GM12878 (cell line): ENCODE measurements around the gene PPDPF. TPM values are rescaled to one million over a fixed set of nuclear protein-coding genes. Genes with fewer than 3 reads are reported as not detected.
A peak's percentile ranks its signal among the peaks of the same experiment; 100 is the strongest.

Source experiments
- ATAC-seq: fragments of 200-7000 bp; cut with Tn5 transposase; 3 replicates; pipeline ENCODE4 v1.9.1; 2020; ENCODE audit warnings: mild to moderate bottlenecking, moderate library complexity
- BruUV-seq: library from RNA; stranded (reverse); fragments of 400-500 nt; replicated peaks from 2 replicates; lab custom pipeline; 2021; lab: Mats Ljungman, UMichigan
- CTCF ChIA-PET: fragments of 300-600 bp; sonication (Branson Sonifier 250); formaldehyde crosslinking; extraction: SDS; loops from one replicate; lab custom pipeline; 2021; ENCODE audit warnings: inconsistent platforms; lab: Yijun Ruan, JAX
- POLR2A ChIA-PET: fragments of 350-600 bp; formaldehyde crosslinking; extraction: SDS; loops from one replicate; lab custom pipeline; 2021; ENCODE audit warnings: inconsistent platforms; lab: Charles Lee
- RAD21 ChIA-PET: fragments of 300-600 bp; sonication (Branson Sonifier 250); formaldehyde crosslinking; loops from one replicate; lab custom pipeline; 2023; ENCODE audit warnings: antibody characterized with exemption; ENCODE audit not compliant: unreplicated experiment; lab: Charles Lee
- SMC1A ChIA-PET: fragments of 300-600 bp; sonication (Branson Sonifier 250); formaldehyde crosslinking; loops from one replicate; lab custom pipeline; 2023; ENCODE audit not compliant: unreplicated experiment, uncharacterized antibody; lab: Charles Lee
- DNase-seq: peaks from one replicate; pipeline ENCODE4 v3.0.0-alpha.2; 2011; ENCODE audit warnings: low read depth, low spot score
- FAIRE-seq: peaks from 3 replicates; lab custom pipeline; 2011; peaks lifted over from hg19 to GRCh38; lab: Jason Lieb, UNC
- H2AFZ ChIP-seq: 2 replicates; pipeline ENCODE4 v1.6.0; 2011; ENCODE audit warnings: low read depth, low read length, control low read depth; ENCODE audit not compliant: control insufficient read depth
- H3K27ac ChIP-seq: 2 replicates; pipeline ENCODE4 v1.5.1; 2011; ENCODE audit warnings: control low read depth; ENCODE audit not compliant: control insufficient read depth, insufficient read depth
- H3K27me3 ChIP-seq, 2 experiments: replicated peaks in 1 of 2; 2 replicates each; pipeline versions ENCODE4 v1.6.0 to v1.6.1; 2011; ENCODE audit warnings: low read length in 1 of 2; ENCODE audit not compliant: control insufficient read depth in 2 of 2, insufficient read depth in 2 of 2
- H3K36me3 ChIP-seq, 2 experiments: 2 replicates each; pipeline ENCODE4 v1.5.1; 2011; ENCODE audit warnings: low read length in 1 of 2; ENCODE audit not compliant: control insufficient read depth in 2 of 2, insufficient read depth in 2 of 2
- H3K4me1 ChIP-seq: 2 replicates; pipeline ENCODE4 v1.6.1; 2011; ENCODE audit warnings: mild to moderate bottlenecking, low read length, moderate library complexity, mixed read lengths; ENCODE audit not compliant: control insufficient read depth, insufficient read depth
- H3K4me2 ChIP-seq: 2 replicates; pipeline ENCODE4 v1.6.0; 2011; ENCODE audit warnings: control low read depth; ENCODE audit not compliant: control insufficient read depth, insufficient read depth
- H3K4me3 ChIP-seq: fragments of 200-600 bp; sonication (generic); 2 replicates; pipeline ENCODE4 v1.5.1; 2016
- H3K79me2 ChIP-seq: 2 replicates; pipeline ENCODE4 v1.6.0; 2011; ENCODE audit warnings: low read length; ENCODE audit not compliant: control insufficient read depth, insufficient read depth
- H3K9ac ChIP-seq: 2 replicates; pipeline ENCODE4 v1.8.0; 2011; ENCODE audit warnings: low read length, control low read depth, mixed read lengths; ENCODE audit not compliant: control insufficient read depth, insufficient read depth
- H3K9me3 ChIP-seq: replicated peaks from 3 replicates; pipeline ENCODE4 v1.5.1; 2011; ENCODE audit warnings: mild to moderate bottlenecking, low read length; ENCODE audit not compliant: control insufficient read depth, insufficient read depth
- H4K20me1 ChIP-seq: 2 replicates; pipeline ENCODE4 v1.6.0; 2011; ENCODE audit not compliant: control insufficient read depth, insufficient read depth
- CHD2 ChIP-seq: IDR thresholded peaks from 2 replicates; pipeline ENCODE4 v1.6.1; 2011; ENCODE audit warnings: low read depth, low read length, improper control_type of control experiment, borderline replicate concordance
- CUX1 ChIP-seq: IDR thresholded peaks from 2 replicates; pipeline ENCODE4 v1.6.1; 2012; ENCODE audit warnings: improper control_type of control experiment, low read depth, low read length; ENCODE audit not compliant: insufficient replicate concordance
- ELK1 ChIP-seq: IDR thresholded peaks from 2 replicates; pipeline ENCODE4 v1.6.1; 2012; ENCODE audit warnings: low read depth, low read length, improper control_type of control experiment
- ETV6 ChIP-seq, 2 experiments: fragments of 450-650 bp in 1 of 2; IDR thresholded peaks in 1 of 2; conservative IDR thresholded peaks in 1 of 2; 2 replicates each; pipeline ENCODE4 v1.6.1; 2014; ENCODE audit warnings: antibody characterized with exemption in 1 of 2, borderline replicate concordance in 1 of 2, low read depth in 1 of 2, mild to moderate bottlenecking in 1 of 2, moderate library complexity in 1 of 2
- IKZF1 ChIP-seq: fragments of 450-650 bp; conservative IDR thresholded peaks from 2 replicates; pipeline ENCODE4 v1.6.1; 2017; ENCODE audit warnings: antibody characterized with exemption, mild to moderate bottlenecking
- PAX8 ChIP-seq: fragments of 450-650 bp; IDR thresholded peaks from 2 replicates; pipeline ENCODE4 v1.6.1; 2017; ENCODE audit warnings: mild to moderate bottlenecking, moderate library complexity
- PML ChIP-seq: IDR thresholded peaks from 2 replicates; pipeline ENCODE4 v1.6.1; 2012; ENCODE audit warnings: low read length, inconsistent platforms
- RELA ChIP-seq: fragments of 450-650 bp; IDR thresholded peaks from 2 replicates; pipeline ENCODE4 v1.8.0; 2014; ENCODE audit warnings: borderline replicate concordance; ENCODE audit not compliant: partially characterized antibody
- TARDBP ChIP-seq: IDR thresholded peaks from 2 replicates; pipeline ENCODE4 v1.6.1; 2016; ENCODE audit warnings: borderline replicate concordance
- ZNF687 ChIP-seq: fragments of 450-650 bp; IDR thresholded peaks from 2 replicates; pipeline ENCODE4 v1.6.1; 2017; ENCODE audit warnings: mild to moderate bottlenecking, moderate library complexity
- WGBS: methylation state at CpG from one replicate; pipeline ENCODE4 v1.1.6; 2016; ENCODE audit warnings: low lambda C conversion rate; ENCODE audit not compliant: insufficient replicate concordance, insufficient coverage; ENCODE audit errors: missing lambda C conversion rate; 5-methylcytosine and 5-hydroxymethylcytosine counted together
- in situ Hi-C: fragments of 300-500 bp; cut with MboI; formaldehyde crosslinking; loops from 9 replicates; pipeline ENCODE4 v1.14.3; 2018; ENCODE audit warnings: mixed read lengths
- intact Hi-C: fragments of 100-400 bp; cut with micrococcal nuclease; formaldehyde crosslinking; loops from one replicate; pipeline ENCODE4 v1.14.2; 2022; ENCODE audit not compliant: unreplicated experiment
- polyA plus RNA-seq, 11 experiments: library from polyadenylated mRNA; depleted of rRNA in 4 of 11; unstranded in 6 of 11; stranded (reverse) in 5 of 11; fragments of >200 nt; fragmentation: Nextera tagmentation in 4 of 11; fragmentation: Illumina TruSeq in 1 of 11; extraction: Ambion mirVana in 4 of 11; extraction: Trizol in 1 of 11; gene quantifications; 1 replicate in 1 of 11; 2 replicates in 10 of 11; pipeline versions ENCODE4 v1.2.1 to v1.2.3, GENCODE V29; 2011 to 2016; ENCODE audit warnings: inconsistent platforms in 2 of 11, missing spikeins in 2 of 11, low read depth in 1 of 11
- total RNA-seq, 4 experiments: library from RNA; depleted of rRNA in 3 of 4; stranded (reverse); fragments of >200 nt in 3 of 4; fragmentation: Illumina TruSeq in 1 of 4; extraction: Trizol in 1 of 4; gene quantifications; 2 replicates each; pipeline versions ENCODE4 v1.2.1 to v1.2.3, GENCODE V29; 2013 to 2021

The PPDPF gene
- total and polyA plus RNA-seq, 10 of the 15 experiments (the other 5 are each of a cell fraction or from before 2014, with no cell fraction given): 0.32 to 154 (median 22.8) TPM

GRCh38 chr20:63553251-63553932 is 32.8 kb downstream of the PPDPF start (continued):
- TF ChIP-seq ZNF687 (no peak), CHD2 (0 out of 2 replicates have a peak, but pooled peaks have one; percentile 5), ELK1 (no peak), RELA (no peak)

- ChIA-PET SMC1A (interaction anchor here (1.1 to 1.6 kb wide), 3 partner anchors 9 to 650 kb away, joined by 3 to 5 read pairs (median 3); no protein-coding TSS in a partner anchor), RAD21 (interaction anchor here (2.0 to 2.2 kb wide), 2 partner anchors 15 to 88 kb away, joined by 8 to 17 read pairs; partner anchors contain the start of gene PTK6), CTCF (interaction anchor here (1.1 to 1.8 kb wide), 2 partner anchors 16 to 19 kb away, joined by 5 to 9 read pairs; partner anchors contain the start of gene PTK6), POLR2A (interaction anchor here (1.1 to 1.7 kb wide), 2 partner anchors 12 to 20 kb away, joined by 3 to 6 read pairs; partner anchors contain the start of gene HELZ2)
- H3K79me2 ChIP-seq: no peaks in the 10 kb centered on the region
- no peak for DNase-seq
- H3K4me2 ChIP-seq: peak within 1 kb of the TSS; percentile 90
- H3K4me3 ChIP-seq: peak within 1 kb of the TSS; percentile 65
- peaks cover 22% of the 10 kb centered on the region for H3K4me1 ChIP-seq
- intact Hi-C loops: loop anchor here (1.0 kb wide), 2 partner anchors 17 to 73 kb away; partner anchors contain the start of genes GMEB2 and PTK6
- FAIRE-seq: no peak
- in situ Hi-C loops: no loop called here
- ATAC-seq: peak; percentile 62
- no peaks in the 10 kb centered on the region for H3K9me3 ChIP-seq
- H3K27me3 ChIP-seq: no peaks in the 10 kb centered on the region; a peak in 1 of 4 replicates
- peak within 1 kb of the TSS; percentile 64 for H3K27ac ChIP-seq
- H3K36me3 ChIP-seq: no peaks in the 10 kb centered on the region
- WGBS: 2% methylated on average over 17 of the region's 34 CpGs
- no TSS peak for BruUV-seq
- H2AFZ ChIP-seq: peak within 1 kb of the TSS; percentile 67
- 0 out of 2 replicates have a peak within 1 kb of the TSS, but pooled peaks have one; percentile 22 for H3K9ac ChIP-seq
- no peaks in the 10 kb centered on the region; the same call in 1 of the 2 replicates for H4K20me1 ChIP-seq
- TF ChIP-seq CUX1 (no peak), PML (no peak), PAX8 (no peak), IKZF1 (peak; percentile 28), TARDBP (no peak), ETV6 (conservative IDR thresholded peaks at IDR 0.05 in 1 of 2, IDR thresholded peaks at IDR 0.05 in 1 of 2; ENCODE audit: borderline replicate concordance in 1 of 2, low read depth in 1 of 2) (no peak)
Observed at GRCh38 chr20:63553933-63554290, 33.3 kb downstream of the PPDPF start, which contains the start of gene FNDC11. Gene FNDC11 (plus strand): TSS chr20:63554159. CDS start chr20:63555664, 1,505 bp downstream.
